ENCODE data around the gene SURF1. TPM values are rescaled to one million over a fixed set of nuclear protein-coding genes. Genes with fewer than 3 reads are reported as not detected.

The SURF1 gene
- 27.2 to 31.3 TPM (median 31.0 TPM) in 3 replicates for total RNA-seq
- long read RNA-seq, transcript SURF1-201 (9 exons, 1,093 nt) = major isoform, 26 of 32 reads
- long read RNA-seq, partial matches to known transcripts = 2 of 32 reads
- long read RNA-seq, other reads (novel, unspliced or antisense) = 2 of 32 reads

DNA sequence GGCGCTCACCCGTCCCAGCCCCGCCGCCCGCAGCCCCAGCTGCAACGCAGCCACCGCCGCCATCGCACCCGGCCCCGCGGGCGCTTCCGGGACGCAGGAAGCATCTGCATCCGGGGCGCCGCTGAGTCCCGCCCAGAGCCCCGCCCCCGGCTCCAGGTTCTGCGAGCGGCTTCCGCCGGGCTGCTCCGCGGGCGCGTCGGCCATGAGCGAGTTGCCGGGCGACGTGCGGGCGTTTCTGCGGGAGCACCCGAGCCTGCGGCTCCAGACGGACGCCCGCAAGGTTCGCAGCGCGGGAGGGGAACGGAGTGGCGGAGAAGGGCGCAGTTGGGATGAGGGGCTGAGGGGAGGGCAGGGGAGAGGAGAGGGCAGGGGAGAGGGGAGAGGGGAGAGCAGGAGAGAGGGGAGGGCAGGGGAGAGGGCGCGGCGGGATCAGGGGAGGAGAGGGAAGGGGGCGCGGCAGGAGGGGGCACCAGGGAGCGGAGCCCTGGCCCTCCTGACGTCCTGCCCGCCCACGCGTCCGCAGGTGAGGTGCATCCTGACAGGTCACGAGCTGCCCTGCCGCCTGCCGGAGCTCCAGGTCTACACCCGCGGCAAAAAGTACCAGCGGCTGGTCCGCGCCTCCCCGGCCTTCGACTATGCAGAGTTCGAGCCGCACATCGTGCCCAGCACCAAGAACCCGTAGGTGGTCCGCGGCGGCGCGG is at the start of gene SURF1, which contains the start of gene SURF2:
SURF1 (minus strand) TSS at position 97 of the 701 bp plus-strand sequence; CDS start at position 63, 34 bp downstream.
SURF2 (plus strand) TSS at position 160 of the 701 bp plus-strand sequence; CDS start at position 203, 43 bp downstream.
- Mint-ChIP-seq H3K27me3 (ENCODE audit: low read depth) (no peaks in the 10 kb centered on the region), H3K9me3 (ENCODE audit: low read depth) (no peaks in the 10 kb centered on the region), H3K4me1 (ENCODE audit: low read depth) (peaks cover 26% of the 10 kb centered on the region), H3K4me3 (ENCODE audit: unreplicated experiment) (peak within 1 kb of the TSS; percentile 85), H3K27ac (ENCODE audit: unreplicated experiment) (peak within 1 kb of the TSS; percentile 77), H3K36me3 (ENCODE audit: low read depth) (peaks cover 8% of the 10 kb centered on the region)
- DNase-seq (ENCODE audit: low spot score) = peak; percentile 92
- peak; percentile 12 for TF ChIP-seq CTCF (IDR thresholded peaks at IDR 0.05)

DNA sequence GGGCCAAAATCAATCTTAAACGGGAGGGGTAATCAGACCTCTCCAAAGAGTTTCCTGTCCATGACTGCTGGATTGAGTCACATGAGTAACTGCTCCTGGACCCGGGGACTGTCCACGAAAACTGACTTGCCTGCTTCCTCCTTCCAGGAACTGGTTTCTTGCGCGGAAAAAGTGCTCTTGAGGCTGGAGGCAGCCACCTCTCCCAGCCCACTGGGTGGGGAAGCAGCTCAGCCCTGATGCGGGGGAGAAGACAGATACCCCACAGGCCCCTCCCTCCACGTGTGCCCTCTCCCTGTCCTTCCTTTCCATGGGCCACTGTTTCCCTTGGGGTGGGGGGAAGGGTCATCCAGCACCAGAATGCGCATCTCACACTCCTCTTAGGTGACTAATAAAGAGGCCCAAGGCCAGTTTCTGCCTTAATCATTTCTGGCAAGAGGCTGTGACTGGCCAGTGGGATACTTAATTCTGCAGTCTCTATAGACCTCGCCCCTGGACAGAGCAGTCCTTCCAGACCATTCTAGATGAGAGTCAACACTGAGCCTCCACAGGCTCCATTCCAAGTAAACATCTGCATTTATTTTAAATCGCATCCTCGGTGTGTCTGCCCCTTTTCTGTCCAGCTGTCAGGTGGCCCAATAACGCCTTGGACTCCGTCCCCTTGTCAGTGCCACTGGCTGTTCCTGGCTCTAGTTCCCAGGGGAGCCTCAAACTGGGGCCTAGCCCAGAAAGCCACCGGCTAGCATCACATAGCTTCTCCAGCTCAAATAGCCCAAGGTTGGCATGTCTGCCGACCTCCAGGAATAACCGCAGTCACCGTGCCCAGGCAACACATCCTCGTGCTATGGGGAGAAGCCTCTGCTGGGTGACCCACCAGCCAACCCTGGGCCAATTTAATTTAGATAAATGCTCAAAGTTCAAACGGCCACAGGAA is 49.5 kb upstream of the SURF1 start:
- Mint-ChIP-seq H3K27me3 (ENCODE audit: low read depth) (no peaks in the 10 kb centered on the region), H3K4me1 (ENCODE audit: low read depth) (no peaks in the 10 kb centered on the region), H3K27ac (ENCODE audit: unreplicated experiment) (no peak overlapping the region), H3K9me3 (ENCODE audit: low read depth) (no peaks in the 10 kb centered on the region), H3K4me3 (ENCODE audit: unreplicated experiment) (no peak overlapping the region), H3K36me3 (ENCODE audit: low read depth) (peaks cover 16% of the 10 kb centered on the region)
- TF ChIP-seq CTCF (IDR thresholded peaks at IDR 0.05) = no peak
- DNase-seq (ENCODE audit: low spot score) = no peak

DNA sequence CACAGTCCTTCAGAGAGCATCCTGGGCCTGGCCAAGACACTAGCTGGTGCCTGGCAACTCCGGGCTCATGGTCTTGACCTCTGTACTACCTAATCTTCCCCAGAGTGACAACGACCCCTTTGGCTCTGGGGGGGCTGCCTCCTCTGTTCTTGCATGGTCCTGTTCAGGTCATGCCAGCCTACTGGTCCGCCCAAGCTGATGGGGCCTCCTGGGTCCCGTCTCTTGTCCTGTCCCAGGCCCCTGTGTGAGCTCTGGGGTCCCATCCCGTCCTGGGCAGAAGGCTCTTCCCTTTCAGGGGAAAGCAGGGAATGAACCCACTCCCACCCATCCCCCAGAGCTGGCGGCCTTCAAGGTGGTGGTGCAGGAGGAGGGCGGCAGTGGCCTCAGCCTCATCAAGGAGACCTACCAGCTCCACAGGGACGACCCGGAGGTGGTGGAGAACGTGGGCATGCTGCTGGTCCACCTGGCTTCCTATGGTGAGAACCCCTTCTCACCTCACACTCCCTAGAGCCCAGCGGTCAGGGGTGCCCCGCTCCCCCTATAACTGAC is 48.2 kb upstream of the SURF1 start:
- TF ChIP-seq CTCF (IDR thresholded peaks at IDR 0.05) = no peak
- H3K4me1 Mint-ChIP-seq (ENCODE audit: low read depth) = no peaks in the 10 kb centered on the region
- H3K27me3 Mint-ChIP-seq (ENCODE audit: low read depth) = no peaks in the 10 kb centered on the region
- H3K27ac Mint-ChIP-seq (ENCODE audit: unreplicated experiment) = no peak overlapping the region
- DNase-seq (ENCODE audit: low spot score) = no peak
- H3K9me3 Mint-ChIP-seq (ENCODE audit: low read depth) = no peaks in the 10 kb centered on the region
- peaks cover 9% of the 10 kb centered on the region for H3K36me3 Mint-ChIP-seq (ENCODE audit: low read depth)
- H3K4me3 Mint-ChIP-seq (ENCODE audit: unreplicated experiment) = no peak overlapping the region

GRCh38 chr9:133403766-133404453 is 47.6 kb upstream of the SURF1 start:
- no peaks in the 10 kb centered on the region for H3K9me3 Mint-ChIP-seq (ENCODE audit: low read depth)
- no peaks in the 10 kb centered on the region for H3K4me1 Mint-ChIP-seq (ENCODE audit: low read depth)
- peaks cover 3% of the 10 kb centered on the region for H3K27me3 Mint-ChIP-seq (ENCODE audit: low read depth)
- H3K27ac Mint-ChIP-seq (ENCODE audit: unreplicated experiment) = no peak overlapping the region
- H3K36me3 Mint-ChIP-seq (ENCODE audit: low read depth) = peaks cover 9% of the 10 kb centered on the region
- no peak overlapping the region for H3K4me3 Mint-ChIP-seq (ENCODE audit: unreplicated experiment)
- peak; percentile 70 for TF ChIP-seq CTCF (IDR thresholded peaks at IDR 0.05)
- no peak for DNase-seq (ENCODE audit: low spot score)

Data from chondrocyte (in vitro differentiated cells).